ENCODE measurements around the gene MORN4.

DNA sequence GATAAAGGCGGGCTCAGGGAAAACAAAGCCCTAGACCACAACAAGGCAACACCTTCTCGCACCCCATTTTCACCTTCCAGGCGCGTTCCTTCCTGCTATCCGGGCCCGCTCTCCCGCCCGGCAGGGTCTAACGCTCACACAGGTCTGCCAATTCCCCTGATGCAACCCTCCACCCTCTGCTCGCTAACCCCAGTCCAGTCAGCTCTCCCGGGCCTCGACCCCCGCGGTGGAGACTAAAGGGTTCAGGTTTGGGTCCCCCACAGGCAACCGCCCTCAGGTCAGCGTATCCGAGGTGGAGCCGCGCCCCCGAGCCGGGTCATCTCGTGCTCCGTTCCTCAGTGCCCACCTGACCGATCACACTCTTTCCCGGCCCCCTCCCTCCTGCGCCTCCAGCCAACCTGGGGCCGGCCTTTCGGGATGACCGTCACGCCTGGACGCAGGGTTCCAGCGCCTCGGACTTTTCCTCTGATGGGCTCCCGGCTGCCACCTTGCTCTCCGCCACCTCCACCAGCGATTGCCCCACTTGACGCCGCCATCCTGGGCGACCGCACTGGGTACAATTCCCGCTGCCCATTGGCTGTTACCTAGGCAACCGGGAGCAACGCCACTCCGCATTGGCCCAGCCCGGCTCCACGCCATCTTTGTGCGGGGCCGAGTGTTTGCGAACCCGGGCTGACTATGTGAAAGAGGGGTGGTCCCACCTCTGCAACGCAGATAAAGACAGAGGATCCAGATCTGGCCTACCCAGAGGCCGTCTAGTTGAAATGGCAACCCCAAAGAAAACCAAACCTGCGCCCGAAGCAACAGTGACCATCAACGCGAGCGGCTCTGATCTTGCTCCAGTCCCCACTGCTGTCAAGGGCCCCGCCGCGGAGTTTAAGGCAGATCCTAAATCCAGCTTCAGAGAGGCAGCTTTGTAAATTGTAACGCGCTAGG lies at the start of gene MORN4:
- TF ChIP-seq, protein P1, sequence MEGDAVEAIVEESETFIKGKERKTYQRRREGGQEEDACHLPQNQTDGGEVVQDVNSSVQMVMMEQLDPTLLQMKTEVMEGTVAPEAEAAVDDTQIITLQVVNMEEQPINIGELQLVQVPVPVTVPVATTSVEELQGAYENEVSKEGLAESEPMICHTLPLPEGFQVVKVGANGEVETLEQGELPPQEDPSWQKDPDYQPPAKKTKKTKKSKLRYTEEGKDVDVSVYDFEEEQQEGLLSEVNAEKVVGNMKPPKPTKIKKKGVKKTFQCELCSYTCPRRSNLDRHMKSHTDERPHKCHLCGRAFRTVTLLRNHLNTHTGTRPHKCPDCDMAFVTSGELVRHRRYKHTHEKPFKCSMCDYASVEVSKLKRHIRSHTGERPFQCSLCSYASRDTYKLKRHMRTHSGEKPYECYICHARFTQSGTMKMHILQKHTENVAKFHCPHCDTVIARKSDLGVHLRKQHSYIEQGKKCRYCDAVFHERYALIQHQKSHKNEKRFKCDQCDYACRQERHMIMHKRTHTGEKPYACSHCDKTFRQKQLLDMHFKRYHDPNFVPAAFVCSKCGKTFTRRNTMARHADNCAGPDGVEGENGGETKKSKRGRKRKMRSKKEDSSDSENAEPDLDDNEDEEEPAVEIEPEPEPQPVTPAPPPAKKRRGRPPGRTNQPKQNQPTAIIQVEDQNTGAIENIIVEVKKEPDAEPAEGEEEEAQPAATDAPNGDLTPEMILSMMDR (IDR thresholded peaks at IDR 0.05): no peak
- peak; percentile 66 to 67 for TF ChIP-seq POLR2AphosphoS5 (IDR thresholded peaks at IDR 0.05)
- TF ChIP-seq POLR2A (IDR thresholded peaks at IDR 0.05; ENCODE audit: low read depth): no peak
